Heart right ventricle (tissue), 16 donors: ENCODE data around the gene CACNA1C. TPM values are rescaled to one million over a fixed set of nuclear protein-coding genes. Genes with fewer than 3 reads are reported as not detected.

Source experiments
- ATAC-seq, 8 donors: fragments of 200-7000 bp; cut with Tn5 transposase; one replicate each; pipeline ENCODE4 v1.9.1; 2020; ENCODE audit warnings: mild to moderate bottlenecking in 8 of 8, moderate library complexity in 8 of 8, moderate number of reproducible peaks in 1 of 8
- DNase-seq, 2 donors: peaks; one replicate each; pipeline ENCODE4 v3.0.0-alpha.2; 2020
- H3K27ac ChIP-seq, 10 donors: fragments of 200-600 bp; sonication (generic) in 2 of 10; one replicate each; pipeline versions ENCODE4 v1.5.0 to v1.8.0; 2020 to 2022; ENCODE audit warnings: mild to moderate bottlenecking in 3 of 10
- H3K27me3 ChIP-seq, 7 donors: fragments of 200-600 bp; one replicate each; pipeline ENCODE4 v1.8.0; 2021 to 2022; ENCODE audit warnings: mild to moderate bottlenecking in 2 of 7
- H3K36me3 ChIP-seq, 9 donors: fragments of 200-600 bp; sonication (generic) in 1 of 9; one replicate each; pipeline versions ENCODE4 v1.5.0 to v1.8.0; 2020 to 2022; ENCODE audit warnings: mild to moderate bottlenecking in 2 of 9
- H3K4me1 ChIP-seq, 9 donors: fragments of 200-600 bp; sonication (generic) in 1 of 9; one replicate each; pipeline versions ENCODE4 v1.5.0 to v1.8.0; 2020 to 2022; ENCODE audit warnings: mild to moderate bottlenecking in 4 of 9
- H3K4me3 ChIP-seq, 10 donors: fragments of 200-600 bp; sonication (generic) in 2 of 10; one replicate each; pipeline versions ENCODE4 v1.5.0 to v1.8.0; 2020 to 2022; ENCODE audit warnings: mild to moderate bottlenecking in 7 of 10, moderate library complexity in 2 of 10
- H3K9me3 ChIP-seq, 11 donors: fragments of 200-600 bp in 10 of 11; sonication (generic) in 2 of 11; one replicate each; pipeline versions ENCODE4 v1.5.0 to v1.8.0; 2013 to 2022; ENCODE audit warnings: mild to moderate bottlenecking in 2 of 11, control low read depth in 1 of 11, moderate library complexity in 1 of 11
- CTCF ChIP-seq, 9 donors: fragments of 200-600 bp; sonication (generic) in 2 of 9; IDR thresholded peaks; one replicate each; pipeline versions ENCODE4 v1.5.0 to v1.8.0; 2021 to 2022; ENCODE audit warnings: antibody characterized with exemption in 9 of 9, mild to moderate bottlenecking in 5 of 9, moderate library complexity in 1 of 9
- WGBS, 2 donors: extraction: QIAGEN DNeasy Blood & Tissue Kit; methylation state at CpG; one replicate each; pipeline ENCODE4 v1.1.7; 2013; ENCODE audit warnings: inconsistent platforms in 1 of 2; 5-methylcytosine and 5-hydroxymethylcytosine counted together
- intact Hi-C, 10 donors: fragments of 100-400 bp; cut with DNase I; formaldehyde crosslinking; loops; one replicate each; pipeline versions ENCODE4 v1.11.1 to v1.14.2; 2022
- polyA plus RNA-seq, 2 donors: library from polyadenylated mRNA; stranded (reverse); fragments of 200-250 nt; gene quantifications; one replicate each; pipeline ENCODE4 v1.2.3, GENCODE V29; 2013
- total RNA-seq, 10 donors: library from RNA; stranded (reverse); fragmentation: NEBNext Ultra II Directional in 3 of 10; extraction: Animal tissue kit (Norgen Biotek cat#: 25700) in 3 of 10; gene quantifications; one replicate each; pipeline versions ENCODE4 v1.2.1 to v1.2.4, GENCODE V29; 2021 to 2023
- donor health status: Arrhythmogenic right ventricular cardiomyopathy.
- donor health status: ischemic (EF 13 %, LVEDD 7.1; RV severe dilation, severe dysfunction).
- donor health status: healthy with polysubstance abuse.
- donor health status: DM: no; HTN: yes; CAD: no.
- donor health status: DM: no; HTN: no; CAD: no.
- donor health status: ischemic (EF 25% LVEDD 6.9; RV normal size, moderate dysfunction).
- donor health status: ischemic (EF 25% LVEDD 5.7; RV mildly dilated, moderate dysfunction).
- donor health status: healthy.
- donor health status: DM: yes; HTN: yes; CAD: no.
- donor health status: Ischemic cardiomyopathy.
- donor health status: ischemic (EF 35%, LVEDD 5.7; RV mildly dilated, moderate dysfunction).
- donor health status: nonischemic (EF 11% LVEDD 7.7; RV severe dilation, severe dysfunction).
- donor health status: DM: yes; HTN: yes; CAD: no.
- donor health status: PGD.
- donor health status: ischemic (EF 29% LVEDD 5.4; RV normal size, mild dysfunction).
- donor health status: nonischemic (EF 23%, LVEDD 6.1; RV moderate dilation, normal function).

The CACNA1C gene
- total and polyA plus RNA-seq, 12 donors, result 19.1 to 222 (median 183) TPM

DNA sequence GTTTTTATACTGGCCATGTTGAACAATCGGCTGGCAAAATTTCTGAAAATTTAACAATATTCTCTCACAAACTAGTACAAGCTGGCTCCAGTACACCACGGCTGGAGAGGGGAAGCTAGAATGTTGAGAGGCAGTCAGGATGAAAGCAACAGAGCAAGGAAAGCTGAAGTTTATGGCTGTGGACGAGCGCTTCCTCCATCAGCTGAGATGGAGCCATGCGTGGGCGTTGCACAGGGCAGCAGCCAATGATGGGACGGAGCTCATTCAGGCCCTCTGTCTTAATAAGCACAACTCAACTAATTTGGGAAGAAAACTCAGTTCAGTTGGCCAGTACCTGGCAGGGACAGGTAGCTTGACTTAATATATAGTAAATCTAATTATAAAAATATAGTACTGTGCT, 34.4 kb upstream of the CACNA1C start:
- intact Hi-C loops, result no loop called here
- WGBS, 2 donors, result 79 to 83% methylated on average over 7 of the region's 7 CpGs

DNA sequence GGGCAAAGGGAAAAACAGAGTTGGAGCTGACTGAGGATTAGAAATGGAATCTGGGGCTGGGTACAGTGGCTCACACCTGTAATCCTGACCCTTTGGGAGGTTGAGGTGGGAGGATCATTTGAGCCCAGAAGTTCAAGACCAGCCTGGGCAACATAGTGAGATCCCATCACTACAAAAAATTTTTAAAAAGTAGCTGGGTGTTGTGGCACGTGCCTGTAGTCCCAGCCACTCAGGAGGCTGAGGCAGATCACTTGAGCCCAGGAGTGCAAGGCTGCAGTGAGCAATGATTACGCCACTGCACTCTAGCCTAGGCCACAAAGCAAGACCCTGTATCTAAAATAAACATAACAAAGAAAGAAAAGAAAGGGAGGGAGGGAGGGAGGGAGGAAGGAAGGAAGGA, 33.7 kb upstream of the CACNA1C start:
- Histone ChIP-seq H3K36me3 (no peaks in the 10 kb centered on the region), H3K4me1 (peaks cover 0 to 82% (median 60%) of the 10 kb centered on the region in 9 donors), H3K27me3 (no peaks in the 10 kb centered on the region), H3K27ac (peak overlapping the region in 2 of 10 donors; percentile 22 to 63), H3K9me3 (no peaks in the 10 kb centered on the region), H3K4me3 (no peak overlapping the region)
- WGBS, 2 donors, result 75 to 84% methylated on average over 2 of the region's 2 CpGs
- DNase-seq (no peak), ATAC-seq (no peak)
- no peak for TF ChIP-seq CTCF (IDR thresholded peaks at IDR 0.05)
- intact Hi-C loops, result no loop called here

More for the DNA sequence above, 34.4 kb upstream of the CACNA1C start:
- Histone ChIP-seq H3K9me3 (no peaks in the 10 kb centered on the region), H3K27ac (peak overlapping the region in 4 of 10 donors; percentile 56 to 68 (median 62)), H3K27me3 (no peaks in the 10 kb centered on the region), H3K4me3 (no peak overlapping the region), H3K36me3 (no peaks in the 10 kb centered on the region), H3K4me1 (peaks cover 2 to 82% (median 62%) of the 10 kb centered on the region in 9 donors)
- no peak for TF ChIP-seq CTCF (IDR thresholded peaks at IDR 0.05)
- DNase-seq (no peak), ATAC-seq (no peak)

- DNase-seq (no peak), ATAC-seq (no peak)
- no peak for TF ChIP-seq CTCF (IDR thresholded peaks at IDR 0.05)
These were observed 32.3 kb upstream of the CACNA1C start for GRCh38 chr12:2020511-2020910.

DNA sequence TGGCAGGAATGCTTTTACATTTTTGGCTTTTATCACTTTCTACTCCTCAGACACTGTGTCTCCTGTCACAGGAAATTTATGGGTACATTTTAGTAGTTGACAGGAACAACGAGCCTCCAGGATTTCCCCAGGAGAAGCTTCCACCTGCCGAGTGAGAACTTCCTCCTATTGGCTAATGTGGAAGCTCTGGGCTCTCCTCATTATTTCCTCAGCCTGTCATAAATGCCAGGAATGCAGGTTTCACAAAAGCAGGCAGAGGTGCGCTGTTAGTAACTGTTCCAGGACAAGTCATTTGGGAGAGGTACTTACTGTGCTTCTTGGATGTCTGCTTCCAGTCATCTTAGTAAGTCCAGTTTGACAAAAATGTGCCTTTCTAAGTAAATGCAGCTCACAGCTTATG, 29.4 kb upstream of the CACNA1C start:
- H3K4me3 ChIP-seq, result no peak overlapping the region
- H3K27ac ChIP-seq, result no peak overlapping the region
- H3K9me3 ChIP-seq, result no peaks in the 10 kb centered on the region
- intact Hi-C loops, result loop anchor here in 1 of 10 donors (10.0 kb wide), 1 partner anchor 219 kb away; no protein-coding TSS in a partner anchor
- no peaks in the 10 kb centered on the region for H3K27me3 ChIP-seq
- WGBS, 2 donors, result 30 to 40% methylated on average over 3 of the region's 3 CpGs
- no peak for TF ChIP-seq CTCF (IDR thresholded peaks at IDR 0.05)
- H3K4me1 ChIP-seq, result peaks cover 0 to 63% (median 36%) of the 10 kb centered on the region in 9 donors
- no peak for DNase-seq
- no peaks in the 10 kb centered on the region for H3K36me3 ChIP-seq
- ATAC-seq, result no peak

More at GRCh38 chr12:2020511-2020910, 32.3 kb upstream of the CACNA1C start:
- Histone ChIP-seq H3K27me3 (no peaks in the 10 kb centered on the region), H3K4me3 (no peak overlapping the region), H3K4me1 (peaks cover 0 to 70% (median 47%) of the 10 kb centered on the region in 9 donors), H3K36me3 (no peaks in the 10 kb centered on the region), H3K9me3 (no peaks in the 10 kb centered on the region), H3K27ac (peak overlapping the region in 1 of 10 donors; percentile 2)
- 92 to 93% methylated on average over 3 of the region's 3 CpGs for WGBS, 2 donors
- intact Hi-C loops, result loop anchor here in 1 of 10 donors (10.0 kb wide), 1 partner anchor 216 kb away; no protein-coding TSS in a partner anchor
